GM23338 (cell line): Measurements from ENCODE around the gene NRG3. TPM values are rescaled to one million over a fixed set of nuclear protein-coding genes. Genes with fewer than 3 reads are reported as not detected.

Source experiments
- ATAC-seq: fragments of 200-7000 bp; cut with Tn5 transposase; 3 replicates; pipeline ENCODE4 v1.9.1; 2020
- DNase-seq: peaks from one replicate; pipeline ENCODE4 v3.0.0-alpha.2; 2015; ENCODE audit warnings: low spot score
- H2AFZ ChIP-seq: fragments of 200-600 bp; sonication (generic); 2 replicates; pipeline ENCODE4 v1.8.0; 2016; ENCODE audit warnings: antibody characterized with exemption, mild to moderate bottlenecking, moderate library complexity
- H3F3A ChIP-seq: fragments of 200-600 bp; sonication (generic); replicated peaks from 2 replicates; pipeline ENCODE4 v1.8.0; 2017; ENCODE audit warnings: antibody characterized with exemption, mixed run types, low read depth
- H3K27ac ChIP-seq: fragments of 200-600 bp; sonication (generic); 2 replicates; pipeline ENCODE4 v1.6.1; 2016; ENCODE audit warnings: low read depth
- H3K27me3 ChIP-seq: fragments of 200-600 bp; sonication (generic); 2 replicates; pipeline ENCODE4 v1.8.0; 2016; ENCODE audit warnings: mild to moderate bottlenecking, mixed run types, moderate library complexity; ENCODE audit not compliant: insufficient read depth
- H3K36me3 ChIP-seq: fragments of 200-600 bp; sonication (generic); 2 replicates; pipeline ENCODE4 v1.8.0; 2016; ENCODE audit warnings: mild to moderate bottlenecking; ENCODE audit not compliant: insufficient read depth
- H3K4me1 ChIP-seq: fragments of 200-600 bp; sonication (generic); 2 replicates; pipeline ENCODE4 v1.8.0; 2016; ENCODE audit warnings: mild to moderate bottlenecking, moderate library complexity; ENCODE audit not compliant: insufficient read depth
- H3K4me2 ChIP-seq: fragments of 200-600 bp; sonication (generic); 2 replicates; pipeline ENCODE4 v1.7.1; 2017; ENCODE audit warnings: mixed run types
- H3K4me3 ChIP-seq: fragments of 200-600 bp; sonication (generic); 2 replicates; pipeline ENCODE4 v1.6.1; 2016; ENCODE audit warnings: mixed run types
- H3K79me2 ChIP-seq: fragments of 200-600 bp; sonication (generic); replicated peaks from 2 replicates; pipeline ENCODE4 v1.8.0; 2017; ENCODE audit warnings: mild to moderate bottlenecking; ENCODE audit not compliant: insufficient read depth
- H3K9me2 ChIP-seq: fragments of 200-600 bp; sonication (generic); 2 replicates; pipeline ENCODE4 v1.8.0; 2017; ENCODE audit not compliant: insufficient read depth
- H4K20me1 ChIP-seq: fragments of 200-600 bp; sonication (generic); replicated peaks from 2 replicates; pipeline ENCODE4 v1.8.0; 2017; ENCODE audit warnings: mild to moderate bottlenecking; ENCODE audit not compliant: insufficient read depth
- H3K27ac Mint-ChIP-seq: 2 replicates; pipeline ENCODE4 v1.8.0; 2020; ENCODE audit warnings: inconsistent platforms, mild to moderate bottlenecking, moderate library complexity, mixed read lengths
- H3K27me3 Mint-ChIP-seq: 3 replicates; pipeline ENCODE4 v1.8.0; 2022; ENCODE audit warnings: low read depth, mild to moderate bottlenecking, moderate library complexity, mixed read lengths, inconsistent platforms; ENCODE audit not compliant: insufficient read depth, poor library complexity
- H3K36me3 Mint-ChIP-seq: 3 replicates; pipeline ENCODE4 v1.8.0; 2021; ENCODE audit warnings: low read depth, mild to moderate bottlenecking, inconsistent platforms, moderate library complexity, mixed read lengths
- H3K4me1 Mint-ChIP-seq: 3 replicates; pipeline ENCODE4 v1.8.0; 2020; ENCODE audit warnings: mild to moderate bottlenecking, inconsistent platforms, mixed read lengths
- H3K4me3 Mint-ChIP-seq: 3 replicates; pipeline ENCODE4 v1.8.0; 2021; ENCODE audit warnings: moderate library complexity, mild to moderate bottlenecking, inconsistent platforms, mixed read lengths
- H3K9me3 Mint-ChIP-seq: 3 replicates; pipeline ENCODE4 v1.8.0; 2020; ENCODE audit warnings: moderate library complexity, mild to moderate bottlenecking, inconsistent platforms, mixed read lengths
- CREB1 ChIP-seq: fragments of 250-450 bp; sonication (Bioruptor Pico); IDR thresholded peaks from 2 replicates; pipeline ENCODE4 v1.5.0; 2020; ENCODE audit warnings: low read depth, mild to moderate bottlenecking, moderate library complexity
- CTCF ChIP-seq, 2 experiments: fragments of 200-600 bp in 1 of 2; sonication (generic) in 1 of 2; conservative IDR thresholded peaks; 2 replicates each; pipeline versions ENCODE4 v1.5.1 to v1.6.1; 2016 to 2017; ENCODE audit warnings: antibody characterized with exemption in 2 of 2, low read depth in 2 of 2, mild to moderate bottlenecking in 2 of 2, moderate library complexity in 1 of 2
- EZH2 ChIP-seq: fragments of 200-600 bp; sonication (generic); IDR thresholded peaks from one replicate; pipeline ENCODE4 v1.8.0; 2017; ENCODE audit warnings: antibody characterized with exemption, mild to moderate bottlenecking, low read depth; ENCODE audit not compliant: unreplicated experiment
- EZH2phosphoT487 ChIP-seq: fragments of 200-600 bp; sonication (generic); IDR thresholded peaks from one replicate; pipeline ENCODE4 v1.8.1; 2018; ENCODE audit warnings: antibody characterized with exemption; ENCODE audit not compliant: unreplicated experiment
- JUNB ChIP-seq: IDR thresholded peaks from one replicate; pipeline ENCODE4 v1.6.1; 2016; ENCODE audit warnings: antibody characterized with exemption; ENCODE audit not compliant: unreplicated experiment
- NANOG ChIP-seq: IDR thresholded peaks from 2 replicates; pipeline ENCODE4 v1.6.1; 2016; ENCODE audit warnings: antibody characterized with exemption, borderline replicate concordance
- POLR2AphosphoS5 ChIP-seq: IDR thresholded peaks from 2 replicates; pipeline ENCODE4 v1.6.1; 2016; ENCODE audit warnings: antibody characterized with exemption, low read depth
- REST ChIP-seq: IDR thresholded peaks from one replicate; pipeline ENCODE4 v1.6.1; 2018; ENCODE audit warnings: antibody characterized with exemption; ENCODE audit not compliant: unreplicated experiment
- STAT1 ChIP-seq: IDR thresholded peaks from one replicate; pipeline ENCODE4 v1.6.1; 2016; ENCODE audit warnings: antibody characterized with exemption; ENCODE audit not compliant: unreplicated experiment
- ZNF114 ChIP-seq: fragments of 250-450 bp; sonication (Bioruptor Pico); IDR thresholded peaks from 2 replicates; pipeline ENCODE4 v1.5.0; 2020; ENCODE audit warnings: mild to moderate bottlenecking, moderate library complexity
- ZNF331 ChIP-seq: fragments of 250-450 bp; sonication (Bioruptor Pico); IDR thresholded peaks from 2 replicates; pipeline ENCODE4 v1.5.0; 2020; ENCODE audit warnings: low read depth, mild to moderate bottlenecking, moderate library complexity
- ZNF462 ChIP-seq: fragments of 250-450 bp; sonication (Bioruptor Pico); IDR thresholded peaks from 2 replicates; pipeline ENCODE4 v1.5.0; 2020; ENCODE audit warnings: mild to moderate bottlenecking, moderate library complexity
- polyA plus RNA-seq: library from polyadenylated mRNA; unstranded; fragments of >200 nt; fragmentation: Nextera tagmentation; extraction: Ambion mirVana; gene quantifications from 2 replicates; pipeline ENCODE4 v1.2.1, GENCODE V29; 2016
- total RNA-seq: library from RNA; depleted of rRNA; stranded (reverse); fragments of >200 nt; shearing (Covaris generic); gene quantifications from 2 replicates; pipeline ENCODE4 v1.2.3, GENCODE V29; 2014
- TF ChIP-seq, protein P1 (sequence below): IDR thresholded peaks from 2 replicates; pipeline ENCODE4 v1.6.1; 2016; ENCODE audit warnings: antibody characterized with exemption

The NRG3 gene
- total and polyA plus RNA-seq, 2 experiments from 2014 or later: 1.9 to 3.9 TPM

GRCh38 chr10:82778908-82779307 is 903.9 kb downstream of the NRG3 start:
- H3K4me3 ChIP-seq: no peak overlapping the region
- Mint-ChIP-seq H3K36me3 (peaks cover 3% of the 10 kb centered on the region; the same call in 2 of the 3 replicates), H3K4me1 (peaks cover 8% of the 10 kb centered on the region; the same call in 2 of the 3 replicates), H3K27ac (peak overlapping the region; percentile 56; the same call in 1 of the 2 replicates), H3K9me3 (peaks cover 3% of the 10 kb centered on the region; the same call in 2 of the 3 replicates), H3K27me3 (peaks cover 7% of the 10 kb centered on the region), H3K4me3 (no peak overlapping the region)
- H3K36me3 ChIP-seq: no peaks in the 10 kb centered on the region
- H3K4me1 ChIP-seq: no peaks in the 10 kb centered on the region
- H3K9me2 ChIP-seq: peaks cover 12% of the 10 kb centered on the region; the same call in 1 of the 2 replicates
- H3K27ac ChIP-seq: no peak overlapping the region
- H3F3A ChIP-seq: no peaks in the 10 kb centered on the region
- H3K79me2 ChIP-seq: no peaks in the 10 kb centered on the region
- H2AFZ ChIP-seq: no peak overlapping the region
- no peak; the same call in 2 of the 3 replicates for ATAC-seq
- H3K27me3 ChIP-seq: no peaks in the 10 kb centered on the region
- H3K4me2 ChIP-seq: no peak overlapping the region
- H4K20me1 ChIP-seq: no peaks in the 10 kb centered on the region
- TF ChIP-seq ZNF462: no peak
- no peak for TF ChIP-seq REST
- TF ChIP-seq JUNB: no peak
- TF ChIP-seq POLR2AphosphoS5: no peak
- no peak for TF ChIP-seq EZH2
- TF ChIP-seq ZNF331 (CRISPR knock-in tag): no peak
- no peak for TF ChIP-seq EZH2phosphoT487
- no peak for TF ChIP-seq NANOG
- TF ChIP-seq, protein P1, sequence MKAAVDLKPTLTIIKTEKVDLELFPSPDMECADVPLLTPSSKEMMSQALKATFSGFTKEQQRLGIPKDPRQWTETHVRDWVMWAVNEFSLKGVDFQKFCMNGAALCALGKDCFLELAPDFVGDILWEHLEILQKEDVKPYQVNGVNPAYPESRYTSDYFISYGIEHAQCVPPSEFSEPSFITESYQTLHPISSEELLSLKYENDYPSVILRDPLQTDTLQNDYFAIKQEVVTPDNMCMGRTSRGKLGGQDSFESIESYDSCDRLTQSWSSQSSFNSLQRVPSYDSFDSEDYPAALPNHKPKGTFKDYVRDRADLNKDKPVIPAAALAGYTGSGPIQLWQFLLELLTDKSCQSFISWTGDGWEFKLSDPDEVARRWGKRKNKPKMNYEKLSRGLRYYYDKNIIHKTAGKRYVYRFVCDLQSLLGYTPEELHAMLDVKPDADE: no peak
- TF ChIP-seq STAT1: no peak
- no peak for TF ChIP-seq ZNF114 (CRISPR knock-in tag)
- TF ChIP-seq CTCF (conservative IDR thresholded peaks at IDR 0.05; ENCODE audit: low read depth in 2 of 2): no peak
- no peak for TF ChIP-seq CREB1 (CRISPR knock-in tag)
- no peak for DNase-seq
